H9 (cell line): ENCODE data around the gene DDO. TPM values are rescaled to one million over a fixed set of nuclear protein-coding genes. Genes with fewer than 3 reads are reported as not detected.

Experiments
- DNase-seq: peaks from one replicate; pipeline ENCODE4 v3.0.0-alpha.2; 2017
- H2AFZ ChIP-seq: one replicate; pipeline ENCODE4 v1.6.1; 2013; ENCODE audit warnings: mild to moderate bottlenecking, low read length, control low read depth, moderate library complexity
- H2AK5ac ChIP-seq: 2 replicates; pipeline ENCODE4 v1.6.1; 2013; ENCODE audit warnings: low read length, control low read depth, mixed read lengths; ENCODE audit not compliant: insufficient read length
- H2BK120ac ChIP-seq: one replicate; pipeline ENCODE4 v1.6.1; 2013; ENCODE audit warnings: low read depth, mild to moderate bottlenecking, low read length, control low read depth, inconsistent platforms; ENCODE audit not compliant: poor library complexity, severe bottlenecking
- H2BK12ac ChIP-seq: 2 replicates; pipeline ENCODE4 v1.6.1; 2013; ENCODE audit warnings: low read length, control low read depth, mixed read lengths, low read depth; ENCODE audit not compliant: insufficient read length
- H2BK15ac ChIP-seq: 2 replicates; pipeline ENCODE4 v1.6.1; 2013; ENCODE audit warnings: low read depth, low read length, control low read depth
- H2BK20ac ChIP-seq: one replicate; pipeline ENCODE4 v1.6.1; 2013; ENCODE audit warnings: low read depth, mild to moderate bottlenecking, low read length, control low read depth, inconsistent platforms; ENCODE audit not compliant: poor library complexity, severe bottlenecking
- H2BK5ac ChIP-seq: 2 replicates; pipeline ENCODE4 v1.6.1; 2013; ENCODE audit warnings: low read length, control low read depth, mixed read lengths; ENCODE audit not compliant: insufficient read length
- H3K14ac ChIP-seq: 2 replicates; pipeline ENCODE4 v1.6.1; 2013; ENCODE audit warnings: low read length, control low read depth; ENCODE audit not compliant: insufficient read depth
- H3K18ac ChIP-seq: 2 replicates; pipeline ENCODE4 v1.6.1; 2013; ENCODE audit warnings: low read depth, mild to moderate bottlenecking, mixed read lengths, low read length, control low read depth; ENCODE audit not compliant: insufficient read length
- H3K23ac ChIP-seq: 2 replicates; pipeline ENCODE4 v1.6.1; 2013; ENCODE audit warnings: low read length, control low read depth, mixed read lengths, low read depth; ENCODE audit not compliant: insufficient read length
- H3K23me2 ChIP-seq: 2 replicates; pipeline ENCODE4 v1.6.1; 2013; ENCODE audit warnings: low read depth, mild to moderate bottlenecking, mixed read lengths, low read length, control low read depth; ENCODE audit not compliant: insufficient read length, poor library complexity, severe bottlenecking
- H3K27ac ChIP-seq: 2 replicates; pipeline ENCODE4 v1.5.1; 2013; ENCODE audit warnings: low read length, control low read depth, mixed read lengths, low read depth; ENCODE audit not compliant: insufficient read length
- H3K27me3 ChIP-seq: 2 replicates; pipeline ENCODE4 v1.6.1; 2013; ENCODE audit warnings: low read length, control low read depth, inconsistent platforms; ENCODE audit not compliant: insufficient read depth
- H3K4ac ChIP-seq: 2 replicates; pipeline ENCODE4 v1.6.1; 2013; ENCODE audit warnings: low read depth, mild to moderate bottlenecking, control low read depth, inconsistent platforms, low read length, moderate library complexity
- H3K4me1 ChIP-seq: 2 replicates; pipeline ENCODE4 v1.6.1; 2013; ENCODE audit warnings: low read length, control low read depth, inconsistent platforms; ENCODE audit not compliant: insufficient read depth
- H3K4me2 ChIP-seq: 2 replicates; pipeline ENCODE4 v1.6.1; 2013; ENCODE audit warnings: low read length, control low read depth, mixed read lengths; ENCODE audit not compliant: insufficient read length, insufficient read depth
- H3K56ac ChIP-seq: 2 replicates; pipeline ENCODE4 v1.6.1; 2013; ENCODE audit warnings: low read depth, mild to moderate bottlenecking, mixed read lengths, low read length, control low read depth; ENCODE audit not compliant: insufficient read length
- H3K79me1 ChIP-seq: 2 replicates; pipeline ENCODE4 v1.6.1; 2013; ENCODE audit warnings: low read depth, mild to moderate bottlenecking, moderate library complexity, low read length, control low read depth, inconsistent platforms; ENCODE audit not compliant: insufficient read depth, poor library complexity, severe bottlenecking
- H3K79me2 ChIP-seq: 2 replicates; pipeline ENCODE4 v1.6.1; 2013; ENCODE audit warnings: low read length, control low read depth, inconsistent platforms; ENCODE audit not compliant: insufficient read depth
- H3K9ac ChIP-seq: 2 replicates; pipeline ENCODE4 v1.6.1; 2013; ENCODE audit warnings: low read length, control low read depth, mixed read lengths; ENCODE audit not compliant: insufficient read length; ENCODE audit errors: extremely low read depth
- H3K9me3 ChIP-seq: one replicate; pipeline ENCODE4 v1.6.1; 2013; ENCODE audit warnings: low read depth, low read length, inconsistent platforms; ENCODE audit not compliant: control insufficient read depth
- H3T11ph ChIP-seq: one replicate; pipeline ENCODE4 v1.6.1; 2013; ENCODE audit warnings: mild to moderate bottlenecking, low read length, control low read depth, inconsistent platforms
- H4K20me1 ChIP-seq: one replicate; pipeline ENCODE4 v1.6.1; 2013; ENCODE audit not compliant: control insufficient read depth, insufficient read length, insufficient read depth
- H4K5ac ChIP-seq: 2 replicates; pipeline ENCODE4 v1.6.1; 2013; ENCODE audit warnings: low read depth, mild to moderate bottlenecking, mixed read lengths, low read length, control low read depth; ENCODE audit not compliant: insufficient read length
- H4K8ac ChIP-seq: replicated peaks from 2 replicates; pipeline ENCODE4 v1.6.1; 2013; ENCODE audit warnings: low read length, control low read depth, mixed read lengths, low read depth; ENCODE audit not compliant: insufficient read length
- H4K91ac ChIP-seq: 2 replicates; pipeline ENCODE4 v1.6.1; 2013; ENCODE audit warnings: low read depth, mild to moderate bottlenecking, moderate library complexity, mixed read lengths, low read length, control low read depth; ENCODE audit not compliant: insufficient read length
- H3K27ac Mint-ChIP-seq, 3 experiments: 2 replicates in 2 of 3; 3 replicates in 1 of 3; pipeline ENCODE4 v1.8.0; 2020 to 2021; ENCODE audit warnings: mixed read lengths in 3 of 3, mild to moderate bottlenecking in 1 of 3, moderate library complexity in 1 of 3
- H3K27me3 Mint-ChIP-seq: 2 replicates; pipeline ENCODE4 v1.8.0; 2021; ENCODE audit warnings: low read depth, mild to moderate bottlenecking, moderate library complexity, mixed read lengths
- H3K36me3 Mint-ChIP-seq, 3 experiments: 2 replicates in 2 of 3; 3 replicates in 1 of 3; pipeline ENCODE4 v1.8.0; 2020 to 2021; ENCODE audit warnings: low read depth in 3 of 3, mixed read lengths in 3 of 3; ENCODE audit not compliant: insufficient read depth in 1 of 3
- H3K4me1 Mint-ChIP-seq, 2 experiments: 2 replicates each; pipeline ENCODE4 v1.8.0; 2020; ENCODE audit warnings: mixed read lengths in 2 of 2
- H3K4me3 Mint-ChIP-seq, 2 experiments: 2 replicates in 1 of 2; 3 replicates in 1 of 2; pipeline ENCODE4 v1.8.0; 2020 to 2021; ENCODE audit warnings: mild to moderate bottlenecking in 2 of 2, mixed read lengths in 2 of 2, moderate library complexity in 1 of 2
- H3K9me3 Mint-ChIP-seq, 2 experiments: 2 replicates in 1 of 2; 3 replicates in 1 of 2; pipeline ENCODE4 v1.8.0; 2020; ENCODE audit warnings: mild to moderate bottlenecking in 2 of 2, mixed read lengths in 2 of 2, moderate library complexity in 1 of 2
- CTCF ChIP-seq: fragments of 200-600 bp; sonication (generic); conservative IDR thresholded peaks from 3 replicates; pipeline ENCODE4 v1.8.0; 2021; ENCODE audit warnings: antibody characterized with exemption, mild to moderate bottlenecking
- WGBS: extraction: QIAGEN DNeasy Blood & Tissue Kit; methylation state at CpG from one replicate; pipeline ENCODE4 v1.1.7; 2013; ENCODE audit warnings: missing lambda C conversion rate, low lambda C conversion rate, mixed read lengths; ENCODE audit not compliant: insufficient read length; ENCODE audit errors: extremely low coverage; 5-methylcytosine and 5-hydroxymethylcytosine counted together
- total RNA-seq: library from RNA; stranded (reverse); gene quantifications from 2 replicates; pipeline ENCODE4 v1.2.1, GENCODE V29; 2021

The DDO gene
- total RNA-seq, 1 experiment from 2014 or later = not detected

DNA sequence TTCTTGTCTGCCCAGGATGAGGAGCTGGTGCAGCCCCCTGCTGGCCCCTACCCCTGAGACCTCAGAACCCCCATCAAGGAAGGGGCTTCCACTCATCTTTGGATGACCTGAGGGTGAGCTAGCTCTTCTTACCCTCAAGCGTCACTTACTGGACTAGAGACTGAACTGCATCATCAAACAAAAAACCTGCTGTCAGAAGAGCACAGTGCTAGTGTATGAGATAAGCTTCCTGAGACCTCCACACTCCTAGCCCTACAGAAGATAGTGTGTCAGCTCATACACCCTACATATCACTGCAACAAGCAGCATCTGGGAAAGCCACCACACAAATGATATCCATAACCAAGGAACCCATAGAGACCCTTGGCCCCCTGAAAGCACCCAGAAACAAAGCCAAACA is 46.0 kb upstream of the DDO start:
- WGBS = no CpG with 5 or more reads among the region's 1 CpG

More for the DNA sequence above, 46.0 kb upstream of the DDO start:
- H3K9ac ChIP-seq = no peak overlapping the region
- no peak overlapping the region for H3K4me2 ChIP-seq
- H4K91ac ChIP-seq = no peak overlapping the region
- no peaks in the 10 kb centered on the region for H3K23me2 ChIP-seq
- H3K23ac ChIP-seq = no peak overlapping the region
- no peak overlapping the region for H2BK5ac ChIP-seq
- H4K20me1 ChIP-seq = no peaks in the 10 kb centered on the region
- no peak overlapping the region for H2BK120ac ChIP-seq
- Mint-ChIP-seq H3K9me3 (peaks cover 27 to 32% of the 10 kb centered on the region in 2 experiments), H3K4me3 (no peak overlapping the region), H3K27ac (no peak overlapping the region), H3K27me3 (peaks cover 2% of the 10 kb centered on the region), H3K36me3 (peaks cover 7 to 16% (median 10%) of the 10 kb centered on the region in 3 experiments; a peak in 6 of 7 replicates), H3K4me1 (no peaks in the 10 kb centered on the region)
- H3K56ac ChIP-seq = no peak overlapping the region
- H3K79me1 ChIP-seq = no peaks in the 10 kb centered on the region
- no peak for TF ChIP-seq CTCF
- H3K18ac ChIP-seq = no peak overlapping the region
- no peak overlapping the region for H3K4ac ChIP-seq
- H4K8ac ChIP-seq = no peak overlapping the region
- no peak overlapping the region for H2BK12ac ChIP-seq
- DNase-seq = no peak
- H3K4me1 ChIP-seq = no peaks in the 10 kb centered on the region
- H3K79me2 ChIP-seq = no peaks in the 10 kb centered on the region
- no peaks in the 10 kb centered on the region for H3K9me3 ChIP-seq
- H3T11ph ChIP-seq = no peak overlapping the region
- no peak overlapping the region for H4K5ac ChIP-seq
- no peak overlapping the region for H3K14ac ChIP-seq
- no peaks in the 10 kb centered on the region for H3K27me3 ChIP-seq
- H2BK20ac ChIP-seq = no peak overlapping the region
- no peak overlapping the region for H2BK15ac ChIP-seq
- no peak overlapping the region for H2AFZ ChIP-seq
- H3K27ac ChIP-seq = no peak overlapping the region
- H2AK5ac ChIP-seq = no peak overlapping the region
